GM12878 (cell line): ENCODE results near the gene ISCA2. TPM values are rescaled to one million over a fixed set of nuclear protein-coding genes. Genes with fewer than 3 reads are reported as not detected.

Experiments used
- ATAC-seq: fragments of 200-7000 bp; cut with Tn5 transposase; 3 replicates; pipeline ENCODE4 v1.9.1; 2020; ENCODE audit warnings: mild to moderate bottlenecking, moderate library complexity
- BruUV-seq: library from RNA; stranded (reverse); fragments of 400-500 nt; replicated peaks from 2 replicates; lab custom pipeline; 2021; lab: Mats Ljungman, UMichigan
- CTCF ChIA-PET: fragments of 300-600 bp; sonication (Branson Sonifier 250); formaldehyde crosslinking; extraction: SDS; loops from one replicate; lab custom pipeline; 2021; ENCODE audit warnings: inconsistent platforms; lab: Yijun Ruan, JAX
- POLR2A ChIA-PET: fragments of 350-600 bp; formaldehyde crosslinking; extraction: SDS; loops from one replicate; lab custom pipeline; 2021; ENCODE audit warnings: inconsistent platforms; lab: Charles Lee
- RAD21 ChIA-PET: fragments of 300-600 bp; sonication (Branson Sonifier 250); formaldehyde crosslinking; loops from one replicate; lab custom pipeline; 2023; ENCODE audit warnings: antibody characterized with exemption; ENCODE audit not compliant: unreplicated experiment; lab: Charles Lee
- SMC1A ChIA-PET: fragments of 300-600 bp; sonication (Branson Sonifier 250); formaldehyde crosslinking; loops from one replicate; lab custom pipeline; 2023; ENCODE audit not compliant: unreplicated experiment, uncharacterized antibody; lab: Charles Lee
- DNase-seq: peaks from one replicate; pipeline ENCODE4 v3.0.0-alpha.2; 2011; ENCODE audit warnings: low read depth, low spot score
- FAIRE-seq: peaks from 3 replicates; lab custom pipeline; 2011; peaks lifted over from hg19 to GRCh38; lab: Jason Lieb, UNC
- H2AFZ ChIP-seq: 2 replicates; pipeline ENCODE4 v1.6.0; 2011; ENCODE audit warnings: low read depth, low read length, control low read depth; ENCODE audit not compliant: control insufficient read depth
- H3K27ac ChIP-seq: 2 replicates; pipeline ENCODE4 v1.5.1; 2011; ENCODE audit warnings: control low read depth; ENCODE audit not compliant: control insufficient read depth, insufficient read depth
- H3K27me3 ChIP-seq, 2 experiments: replicated peaks in 1 of 2; 2 replicates each; pipeline versions ENCODE4 v1.6.0 to v1.6.1; 2011; ENCODE audit warnings: low read length in 1 of 2; ENCODE audit not compliant: control insufficient read depth in 2 of 2, insufficient read depth in 2 of 2
- H3K36me3 ChIP-seq, 2 experiments: 2 replicates each; pipeline ENCODE4 v1.5.1; 2011; ENCODE audit warnings: low read length in 1 of 2; ENCODE audit not compliant: control insufficient read depth in 2 of 2, insufficient read depth in 2 of 2
- H3K4me1 ChIP-seq: 2 replicates; pipeline ENCODE4 v1.6.1; 2011; ENCODE audit warnings: mild to moderate bottlenecking, low read length, moderate library complexity, mixed read lengths; ENCODE audit not compliant: control insufficient read depth, insufficient read depth
- H3K4me2 ChIP-seq: 2 replicates; pipeline ENCODE4 v1.6.0; 2011; ENCODE audit warnings: control low read depth; ENCODE audit not compliant: control insufficient read depth, insufficient read depth
- H3K4me3 ChIP-seq: fragments of 200-600 bp; sonication (generic); 2 replicates; pipeline ENCODE4 v1.5.1; 2016
- H3K79me2 ChIP-seq: 2 replicates; pipeline ENCODE4 v1.6.0; 2011; ENCODE audit warnings: low read length; ENCODE audit not compliant: control insufficient read depth, insufficient read depth
- H3K9ac ChIP-seq: 2 replicates; pipeline ENCODE4 v1.8.0; 2011; ENCODE audit warnings: low read length, control low read depth, mixed read lengths; ENCODE audit not compliant: control insufficient read depth, insufficient read depth
- H3K9me3 ChIP-seq: replicated peaks from 3 replicates; pipeline ENCODE4 v1.5.1; 2011; ENCODE audit warnings: mild to moderate bottlenecking, low read length; ENCODE audit not compliant: control insufficient read depth, insufficient read depth
- H4K20me1 ChIP-seq: 2 replicates; pipeline ENCODE4 v1.6.0; 2011; ENCODE audit not compliant: control insufficient read depth, insufficient read depth
- BACH1 ChIP-seq: fragments of 450-650 bp; IDR thresholded peaks from 2 replicates; pipeline ENCODE4 v1.6.1; 2017; ENCODE audit warnings: mild to moderate bottlenecking, borderline replicate concordance
- BHLHE40 ChIP-seq, 2 experiments: fragments of 450-650 bp in 1 of 2; IDR thresholded peaks; 2 replicates each; pipeline ENCODE4 v1.6.1; 2011 to 2017; ENCODE audit warnings: low read depth in 2 of 2, borderline replicate concordance in 1 of 2, improper control_type of control experiment in 1 of 2, low read length in 1 of 2, mild to moderate bottlenecking in 1 of 2
- HCFC1 ChIP-seq: fragments of 150-350 bp; IDR thresholded peaks from 2 replicates; pipeline ENCODE4 v1.6.1; 2014; ENCODE audit warnings: low read length
- RELA ChIP-seq: fragments of 450-650 bp; IDR thresholded peaks from 2 replicates; pipeline ENCODE4 v1.8.0; 2014; ENCODE audit warnings: borderline replicate concordance; ENCODE audit not compliant: partially characterized antibody
- SMC3 ChIP-seq: IDR thresholded peaks from 2 replicates; pipeline ENCODE4 v1.6.1; 2011; ENCODE audit warnings: low read length, improper control_type of control experiment, borderline replicate concordance
- SREBF2 ChIP-seq: IDR thresholded peaks from 2 replicates; pipeline ENCODE4 v1.6.1; 2012; ENCODE audit warnings: mild to moderate bottlenecking, low read length
- TBL1XR1 ChIP-seq: IDR thresholded peaks from 2 replicates; pipeline ENCODE4 v1.6.1; 2012; ENCODE audit warnings: low read depth, low read length, improper control_type of control experiment
- USF1 ChIP-seq: IDR thresholded peaks from 2 replicates; pipeline ENCODE4 v1.6.1; 2011; ENCODE audit warnings: borderline replicate concordance, low read depth, mild to moderate bottlenecking, moderate library complexity, mixed read lengths, low read length; ENCODE audit not compliant: insufficient read depth; ENCODE audit errors: extremely low read length
- ZNF384 ChIP-seq: IDR thresholded peaks from 2 replicates; pipeline ENCODE4 v1.6.1; 2012; ENCODE audit warnings: low read depth, mild to moderate bottlenecking, low read length, improper control_type of control experiment, borderline replicate concordance
- WGBS: methylation state at CpG from one replicate; pipeline ENCODE4 v1.1.6; 2016; ENCODE audit warnings: low lambda C conversion rate; ENCODE audit not compliant: insufficient replicate concordance, insufficient coverage; ENCODE audit errors: missing lambda C conversion rate; 5-methylcytosine and 5-hydroxymethylcytosine counted together
- in situ Hi-C: fragments of 300-500 bp; cut with MboI; formaldehyde crosslinking; loops from 9 replicates; pipeline ENCODE4 v1.14.3; 2018; ENCODE audit warnings: mixed read lengths
- intact Hi-C: fragments of 100-400 bp; cut with micrococcal nuclease; formaldehyde crosslinking; loops from one replicate; pipeline ENCODE4 v1.14.2; 2022; ENCODE audit not compliant: unreplicated experiment
- polyA plus RNA-seq, 11 experiments: library from polyadenylated mRNA; depleted of rRNA in 4 of 11; unstranded in 6 of 11; stranded (reverse) in 5 of 11; fragments of >200 nt; fragmentation: Nextera tagmentation in 4 of 11; fragmentation: Illumina TruSeq in 1 of 11; extraction: Ambion mirVana in 4 of 11; extraction: Trizol in 1 of 11; gene quantifications; 1 replicate in 1 of 11; 2 replicates in 10 of 11; pipeline versions ENCODE4 v1.2.1 to v1.2.3, GENCODE V29; 2011 to 2016; ENCODE audit warnings: inconsistent platforms in 2 of 11, missing spikeins in 2 of 11, low read depth in 1 of 11
- total RNA-seq, 4 experiments: library from RNA; depleted of rRNA in 3 of 4; stranded (reverse); fragments of >200 nt in 3 of 4; fragmentation: Illumina TruSeq in 1 of 4; extraction: Trizol in 1 of 4; gene quantifications; 2 replicates each; pipeline versions ENCODE4 v1.2.1 to v1.2.3, GENCODE V29; 2013 to 2021
- TF ChIP-seq, protein P1 (sequence below): fragments of 450-650 bp; IDR thresholded peaks from 2 replicates; pipeline ENCODE4 v1.6.1; 2017; ENCODE audit warnings: mild to moderate bottlenecking, low read depth, inconsistent platforms; ENCODE audit not compliant: poor library complexity, severe bottlenecking
- TF ChIP-seq, protein P2 (sequence below): IDR thresholded peaks from 2 replicates; pipeline ENCODE4 v1.6.1; 2012; ENCODE audit warnings: low read depth, low read length, improper control_type of control experiment

ISCA2 gene
- total and polyA plus RNA-seq, 10 of the 15 experiments (the other 5 are each of a cell fraction or from before 2014, with no cell fraction given), result 7.5 to 116 (median 32.5) TPM

DNA sequence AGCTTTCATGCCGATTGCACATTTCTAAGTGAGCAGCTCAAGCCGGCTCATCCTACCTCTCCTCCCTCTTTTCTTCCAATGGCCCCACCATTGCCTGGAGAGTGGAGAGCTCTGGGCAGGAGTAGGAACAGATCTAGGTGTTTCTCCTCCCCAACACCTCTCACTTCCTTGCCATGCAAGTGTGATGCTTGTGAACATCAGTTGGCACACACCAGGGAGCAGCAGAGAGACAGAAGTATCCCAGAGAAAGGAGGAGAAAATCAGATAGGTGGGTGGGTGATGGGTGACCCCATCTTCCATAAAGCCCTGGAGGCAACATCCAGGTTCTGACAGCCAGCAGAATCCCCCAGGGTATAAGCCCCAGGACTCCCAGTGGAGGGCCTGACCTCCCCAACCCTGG lies 28.2 kb upstream of the ISCA2 start:
- DNase-seq, result no peak
- in situ Hi-C loops (no loop called here), intact Hi-C loops (no loop called here)
- no peak for FAIRE-seq
- Histone ChIP-seq H3K4me2 (no peak overlapping the region), H3K4me1 (no peaks in the 10 kb centered on the region), H3K36me3 (no peaks in the 10 kb centered on the region), H4K20me1 (no peaks in the 10 kb centered on the region), H2AFZ (no peak overlapping the region), H3K4me3 (no peak overlapping the region), H3K27ac (no peak overlapping the region), H3K79me2 (no peaks in the 10 kb centered on the region), H3K9ac (no peak overlapping the region), H3K27me3 (peaks cover 0 to 5% of the 10 kb centered on the region in 2 experiments; a peak in 2 of 4 replicates), H3K9me3 (no peaks in the 10 kb centered on the region)
- RAD21 ChIA-PET, result no interaction called here
- no peak for ATAC-seq
- CTCF ChIA-PET, result no interaction called here
- TF ChIP-seq, protein P1, sequence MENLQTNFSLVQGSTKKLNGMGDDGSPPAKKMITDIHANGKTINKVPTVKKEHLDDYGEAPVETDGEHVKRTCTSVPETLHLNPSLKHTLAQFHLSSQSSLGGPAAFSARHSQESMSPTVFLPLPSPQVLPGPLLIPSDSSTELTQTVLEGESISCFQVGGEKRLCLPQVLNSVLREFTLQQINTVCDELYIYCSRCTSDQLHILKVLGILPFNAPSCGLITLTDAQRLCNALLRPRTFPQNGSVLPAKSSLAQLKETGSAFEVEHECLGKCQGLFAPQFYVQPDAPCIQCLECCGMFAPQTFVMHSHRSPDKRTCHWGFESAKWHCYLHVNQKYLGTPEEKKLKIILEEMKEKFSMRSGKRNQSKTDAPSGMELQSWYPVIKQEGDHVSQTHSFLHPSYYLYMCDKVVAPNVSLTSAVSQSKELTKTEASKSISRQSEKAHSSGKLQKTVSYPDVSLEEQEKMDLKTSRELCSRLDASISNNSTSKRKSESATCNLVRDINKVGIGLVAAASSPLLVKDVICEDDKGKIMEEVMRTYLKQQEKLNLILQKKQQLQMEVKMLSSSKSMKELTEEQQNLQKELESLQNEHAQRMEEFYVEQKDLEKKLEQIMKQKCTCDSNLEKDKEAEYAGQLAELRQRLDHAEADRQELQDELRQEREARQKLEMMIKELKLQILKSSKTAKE, result no peak
- TF ChIP-seq USF1 (no peak), BACH1 (no peak)
- no TSS peak for BruUV-seq
- 16% methylated on average over 2 of the region's 2 CpGs for WGBS
- SMC1A ChIA-PET, result no interaction called here
- POLR2A ChIA-PET, result no interaction called here

DNA sequence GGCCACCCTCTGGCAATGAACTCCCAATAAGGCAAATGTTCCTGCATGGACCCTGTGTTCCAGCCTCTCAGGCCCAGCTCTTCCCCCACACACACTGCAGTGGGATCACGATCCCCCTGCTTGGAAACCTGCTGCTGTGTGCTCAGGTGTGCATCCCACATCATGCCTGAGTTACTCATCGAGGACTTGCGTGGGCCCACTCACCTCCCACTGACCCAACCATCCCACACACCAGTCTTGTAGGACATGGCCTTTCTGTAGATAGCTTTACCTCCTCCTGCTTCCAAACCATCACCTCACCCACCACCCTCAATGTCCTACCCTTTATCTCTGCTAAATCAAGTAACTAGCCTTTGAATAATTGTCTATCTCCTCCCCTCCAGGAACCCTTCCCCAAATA lies 25.1 kb upstream of the ISCA2 start:
- 23% methylated on average over 3 of the region's 3 CpGs for WGBS
- no peak for ATAC-seq
- Histone ChIP-seq H3K4me3 (no peak overlapping the region), H4K20me1 (no peaks in the 10 kb centered on the region), H2AFZ (no peak overlapping the region), H3K4me2 (no peak overlapping the region), H3K79me2 (no peaks in the 10 kb centered on the region), H3K36me3 (no peaks in the 10 kb centered on the region), H3K27me3 (peaks cover 0 to 2% of the 10 kb centered on the region in 2 experiments; a peak in 2 of 4 replicates), H3K4me1 (no peaks in the 10 kb centered on the region), H3K9me3 (no peaks in the 10 kb centered on the region), H3K9ac (no peak overlapping the region), H3K27ac (no peak overlapping the region)
- intact Hi-C loops (no loop called here), in situ Hi-C loops (no loop called here)
- SMC1A ChIA-PET, result interaction anchor here (1.3 kb wide), 1 partner anchor 25 kb away, joined by 3 read pairs; the partner anchor contains the start of genes ISCA2 and NPC2
- CTCF ChIA-PET, result no interaction called here
- POLR2A ChIA-PET, result no interaction called here
- RAD21 ChIA-PET, result no interaction called here
- no TSS peak for BruUV-seq
- FAIRE-seq, result no peak
- DNase-seq, result no peak
- TF ChIP-seq ZNF384, result no peak
- TF ChIP-seq, protein P2, sequence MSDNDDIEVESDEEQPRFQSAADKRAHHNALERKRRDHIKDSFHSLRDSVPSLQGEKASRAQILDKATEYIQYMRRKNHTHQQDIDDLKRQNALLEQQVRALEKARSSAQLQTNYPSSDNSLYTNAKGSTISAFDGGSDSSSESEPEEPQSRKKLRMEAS, result no peak
- TF ChIP-seq BHLHE40 (IDR thresholded peaks at IDR 0.05; ENCODE audit: borderline replicate concordance in 1 of 2, low read depth in 2 of 2, low read length in 1 of 2), result no peak
- TF ChIP-seq HCFC1, result no peak
- TF ChIP-seq SREBF2, result no peak
- no peak for TF ChIP-seq BACH1
- no peak for TF ChIP-seq SMC3
- no peak for TF ChIP-seq TBL1XR1
- TF ChIP-seq RELA, result no peak
